SIG-M5 (cell line): Measurements from ENCODE around the gene PLS3.
"Not testable (repeated sequence)": the region's sequence is repeated elsewhere in the genome, so short reads cannot be mapped to it uniquely, and the experiment has no call there.

Experiments used
- DNase-seq: peaks from one replicate; lab custom pipeline; 2025; lab: John Stamatoyannopoulos, UW

PLS3 gene, protein sequence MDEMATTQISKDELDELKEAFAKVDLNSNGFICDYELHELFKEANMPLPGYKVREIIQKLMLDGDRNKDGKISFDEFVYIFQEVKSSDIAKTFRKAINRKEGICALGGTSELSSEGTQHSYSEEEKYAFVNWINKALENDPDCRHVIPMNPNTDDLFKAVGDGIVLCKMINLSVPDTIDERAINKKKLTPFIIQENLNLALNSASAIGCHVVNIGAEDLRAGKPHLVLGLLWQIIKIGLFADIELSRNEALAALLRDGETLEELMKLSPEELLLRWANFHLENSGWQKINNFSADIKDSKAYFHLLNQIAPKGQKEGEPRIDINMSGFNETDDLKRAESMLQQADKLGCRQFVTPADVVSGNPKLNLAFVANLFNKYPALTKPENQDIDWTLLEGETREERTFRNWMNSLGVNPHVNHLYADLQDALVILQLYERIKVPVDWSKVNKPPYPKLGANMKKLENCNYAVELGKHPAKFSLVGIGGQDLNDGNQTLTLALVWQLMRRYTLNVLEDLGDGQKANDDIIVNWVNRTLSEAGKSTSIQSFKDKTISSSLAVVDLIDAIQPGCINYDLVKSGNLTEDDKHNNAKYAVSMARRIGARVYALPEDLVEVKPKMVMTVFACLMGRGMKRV

DNA sequence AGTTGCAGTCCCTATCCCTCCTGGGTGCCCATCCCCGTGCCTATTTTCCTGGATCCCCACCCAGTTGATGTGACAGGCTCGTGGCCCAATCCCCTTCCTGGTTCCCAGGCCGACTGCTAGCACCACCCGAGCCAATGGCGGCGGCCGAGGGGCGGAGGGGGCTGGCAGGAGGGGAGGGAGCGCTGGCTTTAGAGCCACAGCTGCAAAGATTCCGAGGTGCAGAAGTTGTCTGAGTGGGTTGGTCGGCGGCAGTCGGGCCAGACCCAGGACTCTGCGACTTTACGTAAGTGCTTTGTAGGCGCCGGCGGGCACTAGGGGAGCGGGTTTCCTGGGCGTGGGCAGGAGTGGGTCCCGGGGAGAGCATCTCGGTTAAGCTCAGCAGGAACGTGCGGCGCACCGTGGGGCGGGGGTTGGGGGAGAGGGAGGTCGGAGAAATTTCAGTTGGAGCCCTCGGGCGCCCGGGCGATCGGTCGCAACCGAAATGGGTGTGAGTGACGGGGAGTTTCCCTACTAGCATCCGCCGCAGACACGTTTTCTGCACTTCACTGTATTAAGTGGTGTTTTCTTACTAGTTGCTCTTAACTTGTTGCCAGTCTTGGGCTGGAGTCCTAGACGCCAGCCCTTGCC is at the start of gene PLS3:
Gene PLS3, plus strand, starts transcription at position 197 of the 627 bp plus-strand sequence. CDS start 49,077 bp downstream, outside the sequence.
- DNase-seq: no peak

DNA sequence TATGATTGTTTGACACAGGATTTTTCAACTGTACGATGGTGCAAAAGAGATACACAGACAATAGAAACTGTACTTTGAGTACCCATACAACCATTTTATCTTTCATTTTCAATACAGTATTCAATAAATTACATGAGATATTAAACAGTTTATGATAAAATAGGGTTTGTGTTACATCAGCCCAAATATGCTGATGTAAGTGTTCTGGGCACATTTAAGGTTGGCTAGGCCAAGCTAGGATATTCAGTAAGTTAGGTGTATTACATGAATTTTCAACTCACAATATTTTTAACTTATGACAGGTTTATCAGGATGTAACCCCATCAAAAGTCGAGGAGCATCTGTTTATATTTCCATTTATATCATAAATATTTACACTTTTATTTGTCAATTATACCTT is 42.9 kb upstream of the PLS3 start:
- DNase-seq: no peak

DNA sequence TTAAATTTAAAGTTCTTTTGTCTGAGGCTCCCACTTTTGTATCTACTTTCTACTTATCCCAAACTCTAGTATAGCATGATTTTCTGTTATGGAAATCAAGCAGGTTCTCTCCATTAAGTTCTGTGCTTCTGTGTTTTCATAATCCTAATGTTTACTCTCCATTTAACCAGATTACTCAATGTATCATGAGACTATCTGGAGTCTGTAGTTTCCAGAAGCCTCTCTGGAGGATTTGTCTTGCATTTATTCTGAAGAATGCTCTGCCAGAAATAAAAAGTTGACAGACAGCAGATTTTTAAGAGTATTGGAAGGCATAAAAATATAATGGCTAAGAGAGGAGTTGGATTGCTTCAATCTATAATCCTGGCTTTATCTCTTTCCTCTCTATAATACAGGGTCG is 39.2 kb upstream of the PLS3 start:
- DNase-seq: no peak

DNA sequence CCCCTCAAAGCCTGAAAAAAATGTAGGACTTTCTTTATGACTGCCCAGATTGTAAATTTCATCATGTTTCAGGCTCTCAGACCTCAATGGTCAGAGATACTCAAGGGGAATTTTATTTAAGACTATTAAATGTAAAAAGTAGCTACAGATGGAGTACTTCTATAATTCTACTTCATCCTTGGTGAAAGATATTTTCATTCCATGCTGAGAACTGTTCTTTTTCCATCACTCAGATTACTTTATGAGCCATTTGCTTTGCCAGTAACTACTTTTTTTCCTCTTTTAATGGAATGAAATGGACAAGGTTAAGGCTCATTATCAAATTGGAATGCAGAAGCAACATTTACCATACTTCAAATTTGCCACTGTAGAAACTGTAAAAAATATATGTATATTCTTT is 38.0 kb upstream of the PLS3 start:
- DNase-seq: no peak

DNA sequence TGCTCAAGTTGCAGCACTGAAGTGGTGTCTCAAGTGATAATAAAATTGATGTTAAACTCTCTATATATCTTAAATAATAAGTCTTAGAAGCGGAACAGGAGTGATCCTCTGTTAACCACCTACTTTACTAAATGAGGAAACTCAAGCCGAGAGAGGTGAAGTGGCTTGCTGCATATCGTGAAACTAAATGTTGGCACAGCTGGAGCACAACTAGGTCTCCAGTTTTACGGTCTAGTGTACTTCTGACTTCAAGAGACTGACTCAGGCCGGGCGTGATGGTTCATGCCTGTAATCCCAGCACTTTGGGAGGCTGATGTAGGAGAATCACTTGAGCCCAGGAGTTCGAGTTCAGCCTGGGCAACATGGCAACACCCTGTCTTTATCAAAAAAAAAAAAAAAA is 35.5 kb upstream of the PLS3 start:
- no peak for DNase-seq

DNA sequence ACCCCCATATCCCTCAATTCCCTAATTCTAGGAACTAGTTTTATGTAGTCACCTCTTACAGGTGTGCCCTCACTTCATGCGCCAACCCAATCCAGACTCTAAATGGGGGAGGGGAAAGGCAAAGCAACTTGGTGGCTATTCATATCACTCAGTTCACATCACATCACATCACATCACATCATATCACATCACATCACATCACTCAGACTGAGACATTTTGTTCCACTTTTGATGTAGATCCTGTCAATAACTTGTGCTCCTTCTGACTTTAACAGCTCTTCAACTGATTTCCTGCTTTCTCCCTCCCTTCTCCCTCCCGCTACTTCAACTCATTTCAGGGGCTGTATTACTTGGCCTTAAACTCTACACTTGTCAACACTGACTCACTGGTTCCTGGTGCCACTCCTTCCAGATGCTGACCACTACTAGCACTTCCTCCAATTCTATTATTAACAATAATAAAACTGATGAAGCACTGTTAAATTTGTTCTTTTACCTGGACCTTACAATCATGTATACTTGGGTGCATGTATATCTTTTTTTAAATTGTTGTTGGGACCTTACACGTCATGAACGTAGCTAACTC is 29.1 kb upstream of the PLS3 start:
- no peak for DNase-seq

DNA sequence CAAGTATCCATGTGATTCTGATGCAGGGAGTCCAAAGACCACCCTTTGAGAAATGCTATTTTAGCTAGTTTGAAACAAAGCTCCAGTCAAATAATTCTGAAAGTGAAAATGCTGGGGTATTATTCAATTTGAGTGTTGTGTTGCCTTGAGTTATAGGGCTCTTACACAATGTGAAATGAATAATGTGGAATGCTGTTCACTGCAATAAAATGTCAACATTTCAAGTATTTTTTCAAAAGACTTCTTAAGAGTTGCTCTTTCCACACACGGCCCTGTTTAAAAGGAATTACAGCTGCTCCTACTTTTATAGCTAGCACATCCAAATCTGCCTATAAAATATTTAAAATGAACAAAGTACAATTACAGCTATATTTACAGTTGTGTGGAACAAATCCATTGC is 27.5 kb upstream of the PLS3 start:
- no peak for DNase-seq

DNA sequence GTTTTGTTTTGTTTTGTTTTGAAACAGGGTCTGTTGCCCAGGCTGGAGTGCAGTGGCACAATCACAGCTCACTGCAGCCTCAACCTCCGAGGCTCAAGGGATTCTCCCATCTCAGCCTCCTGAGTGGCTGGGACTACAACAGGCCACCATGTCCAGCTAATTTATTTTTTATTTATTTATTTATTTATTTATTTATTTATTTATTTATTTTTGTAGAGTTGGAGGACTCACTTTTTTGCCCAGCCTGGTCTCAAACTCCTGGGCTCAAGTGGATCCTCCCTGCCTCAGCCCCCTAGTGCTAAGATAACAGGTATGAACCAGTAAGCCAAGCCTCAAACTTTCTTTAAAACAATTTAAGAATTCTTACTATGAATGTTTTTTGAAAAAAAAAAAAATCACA is 26.6 kb upstream of the PLS3 start:
- DNase-seq: no peak

DNA sequence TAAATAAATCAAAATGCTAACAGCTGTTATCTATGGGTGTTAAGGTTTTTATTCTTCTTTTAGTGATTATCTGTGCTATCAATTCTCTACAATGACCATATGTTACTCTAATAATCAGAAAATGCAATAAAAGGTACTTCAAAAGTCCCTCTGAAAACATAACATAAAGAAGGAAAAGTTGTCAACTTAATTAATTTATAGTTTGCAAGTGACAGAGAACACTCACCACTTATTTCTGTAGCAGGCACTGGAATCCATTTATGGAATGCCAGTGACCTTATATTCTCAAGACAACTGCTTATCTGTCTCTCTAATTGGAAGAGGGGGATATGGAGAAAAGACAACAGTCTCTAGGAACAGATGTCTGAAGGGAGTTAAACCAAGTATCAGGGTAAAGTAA is 25.6 kb upstream of the PLS3 start:
- DNase-seq: no peak

DNA sequence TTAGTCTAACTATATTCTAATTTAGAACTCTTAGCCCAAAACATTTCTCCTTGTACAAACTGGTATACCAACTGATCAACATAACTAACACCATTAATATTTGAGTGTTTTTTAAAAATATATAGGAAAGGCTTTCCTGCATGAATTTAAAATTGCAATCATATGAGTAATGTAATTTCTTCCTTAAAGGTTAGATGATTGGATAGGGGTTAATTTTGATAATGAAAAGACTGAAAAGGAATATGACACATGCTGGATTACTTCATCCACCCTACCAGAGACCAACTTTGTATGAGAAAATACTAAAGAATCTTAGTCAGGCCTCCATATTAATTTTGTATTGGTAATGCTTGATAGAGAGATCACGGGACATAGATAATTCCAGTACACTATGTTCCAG is 25.1 kb upstream of the PLS3 start:
- DNase-seq: no peak

DNA sequence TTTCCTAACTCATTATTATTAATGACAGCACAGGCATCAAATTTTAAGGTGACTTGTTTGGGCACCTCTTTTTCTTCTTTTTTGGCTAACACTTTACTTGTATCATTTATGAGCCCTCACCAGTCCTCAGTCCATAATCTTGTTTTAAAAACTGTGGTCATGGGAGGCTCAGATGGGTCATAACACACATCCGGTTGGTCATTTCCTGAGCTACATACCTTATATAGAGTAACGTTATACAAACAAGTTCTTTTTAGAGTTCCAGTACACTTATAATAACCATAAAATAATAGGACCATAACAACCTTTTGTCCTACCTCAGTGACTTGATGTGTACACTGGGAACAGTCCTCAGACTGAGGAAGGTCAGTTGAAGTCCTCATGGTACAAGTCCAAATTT is 21.1 kb upstream of the PLS3 start:
- DNase-seq: no peak

DNA sequence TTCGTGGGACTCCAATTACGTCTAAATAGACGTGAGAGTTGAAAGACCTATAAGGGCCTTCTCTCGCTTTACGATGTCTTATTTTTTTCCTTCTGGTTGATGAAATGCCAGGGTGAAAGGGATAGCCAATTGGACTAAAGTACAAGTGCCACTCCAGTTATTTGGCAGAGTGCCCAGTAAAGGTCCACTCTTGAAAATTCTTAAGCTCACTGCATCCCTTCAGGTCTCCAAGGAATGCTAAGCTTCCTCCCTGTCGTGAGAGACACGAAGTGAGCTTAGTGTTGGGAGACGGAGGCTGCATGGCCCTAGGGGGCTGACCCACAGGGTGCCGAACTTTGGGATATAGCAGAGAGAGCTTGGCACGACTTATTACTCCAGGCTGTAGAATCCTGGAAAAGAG is 19.9 kb upstream of the PLS3 start:
- not testable (repeated sequence) for DNase-seq

DNA sequence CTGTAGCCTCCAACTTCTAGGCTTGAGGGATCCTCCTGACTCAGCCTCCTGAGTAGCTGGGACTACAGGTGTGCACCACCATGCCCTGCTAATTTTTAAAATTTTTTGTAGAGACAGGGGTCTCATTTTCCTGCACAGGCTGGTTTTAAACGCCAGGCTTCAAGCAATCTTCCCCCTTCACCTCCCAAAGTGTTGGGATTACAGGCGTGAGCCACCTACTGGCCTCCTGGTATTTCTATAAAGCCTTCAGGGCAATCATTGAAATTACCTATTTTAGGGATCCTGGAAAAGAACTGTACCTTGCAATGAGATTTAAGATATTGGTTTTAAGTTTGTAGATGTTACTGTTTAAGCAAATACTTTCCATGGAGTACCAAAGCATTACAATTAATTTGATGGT is 13.5 kb upstream of the PLS3 start:
- DNase-seq: no peak

DNA sequence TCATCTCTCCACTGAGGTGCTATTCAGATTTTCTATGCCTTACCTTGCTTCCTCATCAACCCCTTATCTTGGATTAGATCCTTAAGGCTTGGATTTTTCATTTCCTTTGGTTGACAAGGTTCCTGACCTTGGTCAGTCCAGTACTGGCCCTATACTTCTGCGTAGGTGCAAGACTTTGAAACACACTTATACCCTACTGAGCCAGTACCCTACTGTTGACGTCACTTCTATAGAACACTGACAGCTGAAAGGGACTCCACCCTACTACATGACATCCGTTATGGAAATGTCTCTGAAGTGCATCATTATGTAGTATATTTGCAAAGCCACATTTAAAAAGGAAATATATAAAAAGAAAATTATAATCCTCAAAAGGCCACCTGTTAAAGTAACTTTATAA is 12.0 kb upstream of the PLS3 start:
- DNase-seq: no peak

DNA sequence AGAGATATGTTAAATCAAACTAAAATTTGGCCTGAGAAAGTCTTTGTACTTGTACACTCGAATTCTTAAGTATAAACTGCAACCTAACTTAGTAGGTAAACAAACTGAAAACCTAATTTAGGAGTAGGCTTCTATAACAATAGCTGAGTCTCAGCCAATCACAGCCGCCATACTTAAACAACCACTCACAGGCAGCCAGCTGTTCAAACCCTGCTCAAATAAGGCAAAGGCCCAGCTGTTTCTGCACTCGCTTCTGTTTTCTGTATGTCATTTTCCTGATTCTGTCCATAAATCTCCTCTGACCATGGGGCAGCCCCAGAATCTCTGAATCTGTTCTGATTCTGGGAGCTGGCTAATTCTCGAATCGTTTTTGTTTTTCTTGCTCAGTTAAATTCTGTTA is 7.8 kb upstream of the PLS3 start:
- no peak for DNase-seq

DNA sequence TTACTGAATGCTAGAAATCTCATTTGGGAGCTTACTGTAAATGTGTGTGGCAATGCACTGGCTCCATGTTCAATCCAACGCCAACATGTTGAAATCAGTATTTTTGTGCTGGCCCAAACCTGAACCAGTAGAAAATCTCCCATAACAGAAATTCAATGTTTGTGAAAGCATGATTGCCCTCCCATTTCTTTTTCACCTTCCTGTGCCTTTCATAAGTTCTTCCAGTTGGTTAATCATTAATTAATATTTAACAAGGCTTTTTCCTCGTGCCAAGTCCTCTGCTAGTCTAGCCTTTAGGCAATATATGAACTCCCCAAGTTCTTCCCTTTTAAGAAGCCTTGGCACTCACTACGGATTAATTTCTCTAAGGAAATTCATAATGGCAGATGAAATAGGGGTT is 1.3 kb upstream of the PLS3 start:
- DNase-seq: no peak

DNA sequence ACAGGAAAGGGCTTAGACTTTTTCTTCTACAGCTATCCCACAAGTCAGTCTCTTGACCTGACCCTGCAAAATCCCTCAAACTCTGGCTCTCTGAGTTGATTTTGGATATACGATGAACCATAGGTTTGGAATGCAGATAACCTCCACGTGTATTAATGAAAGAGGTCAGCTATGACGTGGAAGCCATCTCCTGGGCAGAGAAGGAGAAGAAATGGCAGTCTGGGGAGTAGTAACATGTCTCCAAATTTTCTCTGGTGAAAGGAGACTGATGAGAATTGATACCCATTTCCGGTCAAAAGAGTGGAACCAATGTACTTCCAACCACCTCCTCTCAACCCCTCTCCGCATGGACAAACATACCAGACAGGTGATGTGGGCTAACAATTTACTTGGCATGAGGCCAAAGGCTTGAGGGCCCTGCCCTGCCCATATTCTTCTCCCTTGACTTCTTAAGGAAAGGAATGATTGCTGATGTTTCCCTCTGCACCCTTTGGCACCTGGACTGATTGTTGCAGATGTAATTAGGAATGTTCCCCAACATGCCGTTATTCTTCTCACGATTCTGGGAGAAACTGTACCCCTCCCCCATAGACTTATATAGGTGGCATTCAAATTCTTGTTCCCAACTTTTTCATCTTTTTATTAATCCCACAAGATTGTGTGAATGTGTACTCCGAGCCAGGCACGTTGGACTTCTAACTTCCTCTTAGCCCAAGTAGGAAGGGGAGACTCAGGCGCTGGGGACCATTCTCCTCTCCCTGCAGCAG is 580 bp upstream of the PLS3 start:
- DNase-seq: no peak

DNA sequence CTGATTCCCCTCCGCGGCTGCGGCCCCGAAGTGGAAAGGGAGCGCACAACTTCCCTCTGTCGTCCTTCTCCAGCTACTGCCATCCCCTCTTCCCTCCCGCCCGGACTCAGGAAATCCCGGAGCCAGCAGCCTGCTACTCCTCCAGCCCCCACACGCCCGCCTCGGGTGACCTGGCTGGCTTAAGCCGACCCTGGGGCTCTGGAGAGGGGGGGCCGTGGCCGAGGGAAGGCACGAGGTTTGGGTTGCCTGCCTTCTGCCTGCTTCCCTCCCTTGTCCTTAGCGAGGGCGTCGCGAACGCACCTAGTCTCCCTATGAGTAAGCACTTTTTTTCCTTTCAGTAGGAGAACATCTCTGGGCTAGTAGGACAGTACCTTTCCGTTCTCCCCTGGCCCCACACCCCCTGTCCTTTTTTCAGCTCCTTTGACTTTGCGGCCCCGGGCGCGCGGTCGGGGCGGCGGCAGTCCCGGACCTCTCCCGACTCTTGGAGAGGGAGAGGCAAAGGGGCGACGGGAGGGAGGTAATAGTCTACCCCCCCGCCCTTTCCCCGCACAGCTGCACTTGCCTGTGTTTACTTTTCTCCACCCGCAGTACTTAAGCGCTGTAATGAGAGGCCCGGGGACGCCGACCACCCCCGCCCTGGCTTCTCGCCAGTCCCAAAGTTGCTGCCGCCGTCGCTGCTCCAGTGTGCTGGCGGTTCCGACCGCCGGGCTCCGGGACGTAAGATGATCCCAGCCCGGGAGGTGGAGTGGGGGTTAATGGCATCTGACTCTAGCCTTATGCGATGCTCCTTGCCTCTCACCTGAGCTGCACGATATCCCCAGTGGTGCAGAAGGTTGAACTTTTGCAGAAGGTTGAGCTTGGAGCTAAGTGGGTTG is 868 bp downstream of the PLS3 start:
- no peak for DNase-seq

DNA sequence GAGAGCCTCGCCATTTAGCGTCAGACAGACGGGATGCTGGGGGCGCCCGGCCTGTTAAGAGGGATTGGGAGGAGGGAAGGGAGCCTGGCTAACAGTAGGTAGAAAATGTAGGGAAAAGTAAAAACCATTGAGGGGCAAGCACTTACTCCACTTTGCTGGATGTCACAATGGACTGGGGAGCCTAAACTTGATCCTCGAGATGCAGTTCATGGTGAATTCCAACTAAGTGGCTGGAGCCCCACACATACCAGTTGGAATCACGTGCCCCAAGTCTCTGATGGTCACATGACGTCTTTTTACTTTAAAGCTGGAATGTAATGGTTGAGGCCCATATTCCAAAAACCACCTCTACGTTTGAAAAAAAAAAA is 1.5 kb downstream of the PLS3 start:
- DNase-seq: no peak

DNA sequence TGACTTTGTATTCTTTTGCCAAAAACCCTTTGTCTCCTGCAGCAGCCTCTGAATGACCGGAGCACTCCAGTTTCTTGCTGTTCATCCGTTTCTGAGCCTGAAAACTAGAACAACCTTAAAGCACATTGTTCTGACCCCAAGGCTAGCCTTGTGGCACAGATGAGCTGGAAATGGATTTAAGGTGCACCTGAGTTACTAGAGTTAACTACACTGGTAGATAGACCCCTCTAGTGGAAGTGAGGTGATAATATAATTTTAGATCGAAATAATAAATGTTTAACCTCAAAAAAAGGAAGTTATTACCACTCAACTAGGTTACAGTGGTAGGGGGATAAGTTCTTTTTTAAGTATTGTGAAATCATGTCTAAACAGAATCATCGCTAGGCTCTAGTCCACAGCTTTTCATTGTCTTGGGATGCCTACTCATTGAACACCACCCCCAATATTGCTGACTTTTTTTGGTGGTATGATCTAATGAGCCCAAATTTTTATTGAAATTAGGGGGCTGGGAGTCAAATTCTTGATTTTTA is 2.7 kb downstream of the PLS3 start:
- no peak for DNase-seq

DNA sequence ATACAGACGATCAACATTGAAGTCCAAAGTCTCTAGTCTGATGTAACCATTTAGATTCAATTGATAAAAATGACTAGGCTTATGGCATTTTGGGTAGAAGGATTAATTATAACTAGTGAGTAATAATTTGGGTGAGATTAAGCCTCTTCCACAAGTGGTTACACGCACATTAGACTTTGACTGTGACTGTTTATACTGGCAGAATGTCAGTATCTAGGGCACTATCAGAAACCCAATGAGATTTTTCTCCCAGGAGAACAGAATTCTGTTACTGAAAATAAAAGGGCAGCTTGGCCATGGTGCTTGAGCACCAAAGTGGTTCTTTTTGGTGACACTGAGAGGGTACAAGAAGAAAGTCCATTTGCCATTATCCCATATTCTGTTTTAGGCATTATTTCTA is 3.3 kb downstream of the PLS3 start:
- DNase-seq: no peak
